Activated CD4-positive, alpha-beta T cell treated with anti-CD3 and anti-CD28 coated beads for 48 hours (primary cell): Measurements from ENCODE around the gene CHRNB4.
"Not testable (repeated sequence)": the region's sequence is repeated elsewhere in the genome, so short reads cannot be mapped to it uniquely, and the experiment has no call there.

Source experiments
- DNase-seq: peaks from one replicate; pipeline ENCODE4 v3.0.0-alpha.2; 2020

Gene CHRNB4

DNA sequence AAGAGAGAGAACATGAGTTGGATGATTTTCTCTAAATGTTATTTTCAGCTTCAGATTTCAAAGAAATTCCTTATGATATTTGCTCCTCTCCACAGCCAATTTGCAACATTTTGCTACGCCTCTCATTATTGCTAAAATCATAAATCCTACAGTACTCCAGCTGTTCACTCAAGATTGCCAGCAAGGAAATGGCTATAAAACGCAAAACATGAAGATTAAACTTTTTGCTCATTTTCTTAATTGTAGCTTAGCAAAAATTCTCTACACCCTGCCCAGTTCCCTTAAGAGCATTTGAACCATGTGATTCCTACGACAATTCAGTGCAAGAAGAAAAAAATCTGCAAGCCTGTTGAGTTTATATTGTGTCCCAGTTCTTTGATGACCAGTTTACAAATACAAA is 27.0 kb downstream of the CHRNB4 start:
- DNase-seq: no peak

DNA sequence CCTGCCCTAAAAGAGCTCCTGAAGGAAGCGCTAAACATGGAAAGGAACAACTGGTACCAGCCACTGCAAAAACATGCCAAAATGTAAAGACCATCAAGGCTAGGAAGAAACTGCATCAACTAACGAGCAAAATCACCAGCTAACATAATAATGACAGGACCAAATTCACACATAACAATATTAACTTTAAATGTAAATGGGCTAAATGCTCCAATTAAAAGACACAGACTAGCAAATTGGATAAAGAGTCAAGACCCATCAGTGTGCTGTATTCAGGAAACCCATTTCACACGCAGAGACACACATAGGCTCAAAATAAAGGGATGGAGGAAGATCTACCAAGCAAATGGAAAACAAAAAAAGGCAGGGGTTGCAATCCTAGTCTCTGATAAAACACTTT is 31.5 kb downstream of the CHRNB4 start:
- not testable (repeated sequence) for DNase-seq

DNA sequence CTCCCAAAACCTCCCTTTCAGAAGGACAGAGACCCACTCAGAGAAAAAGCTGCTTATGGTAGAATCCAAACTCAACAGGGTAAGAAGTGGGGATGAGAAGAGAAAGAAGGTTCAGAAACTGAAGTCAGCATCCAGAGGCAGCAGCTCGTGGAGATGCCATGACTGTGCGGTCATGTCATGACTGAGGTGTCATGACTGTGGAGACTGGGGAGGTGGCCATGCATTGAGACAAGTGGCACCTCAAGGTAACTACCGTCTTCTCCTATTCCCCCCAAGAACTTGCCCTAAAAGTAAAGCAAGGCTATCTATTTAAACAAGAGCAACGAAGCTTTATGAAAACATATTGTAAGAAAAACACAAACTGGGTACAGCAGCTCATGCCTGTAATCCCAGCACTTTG is 35.3 kb downstream of the CHRNB4 start:
- no peak for DNase-seq

DNA sequence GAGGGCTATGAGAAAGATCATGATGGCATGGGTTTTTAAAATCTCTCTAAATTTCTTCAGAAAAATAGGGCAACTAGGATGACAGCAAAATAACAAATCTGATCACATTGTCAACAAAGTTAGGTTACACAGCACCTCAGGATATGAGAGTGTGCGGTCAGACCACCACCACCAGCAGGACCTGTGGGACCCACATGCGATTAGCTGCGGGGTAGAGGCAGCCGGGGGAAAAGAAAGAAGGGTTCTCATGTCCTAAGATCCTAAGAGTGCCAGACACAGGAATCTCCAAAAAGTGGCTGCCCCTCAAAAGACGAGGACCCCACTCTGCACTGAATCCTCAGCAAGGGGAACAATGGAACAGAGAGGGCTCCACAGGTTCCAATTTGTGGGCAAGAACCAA is 35.8 kb downstream of the CHRNB4 start:
- DNase-seq: no peak

DNA sequence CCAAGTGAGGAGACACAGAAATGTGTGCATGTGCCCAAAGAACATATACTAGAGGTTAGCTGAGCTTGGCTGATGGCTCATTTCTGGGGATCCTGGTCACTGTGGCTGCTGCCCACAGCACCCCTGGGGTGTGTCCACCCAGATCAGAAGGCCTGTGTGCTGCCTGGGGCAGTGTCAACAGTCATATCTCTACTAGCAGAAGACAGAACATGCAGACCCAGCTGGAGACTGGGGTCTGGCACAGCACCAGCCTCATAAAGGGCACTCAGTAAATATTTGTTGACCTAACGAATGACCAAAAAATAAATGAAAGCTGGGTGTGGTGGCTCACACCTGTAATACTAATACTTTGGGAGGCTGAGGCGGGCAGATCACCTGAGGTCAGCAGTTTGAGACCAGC is 36.6 kb downstream of the CHRNB4 start:
- no peak for DNase-seq

DNA sequence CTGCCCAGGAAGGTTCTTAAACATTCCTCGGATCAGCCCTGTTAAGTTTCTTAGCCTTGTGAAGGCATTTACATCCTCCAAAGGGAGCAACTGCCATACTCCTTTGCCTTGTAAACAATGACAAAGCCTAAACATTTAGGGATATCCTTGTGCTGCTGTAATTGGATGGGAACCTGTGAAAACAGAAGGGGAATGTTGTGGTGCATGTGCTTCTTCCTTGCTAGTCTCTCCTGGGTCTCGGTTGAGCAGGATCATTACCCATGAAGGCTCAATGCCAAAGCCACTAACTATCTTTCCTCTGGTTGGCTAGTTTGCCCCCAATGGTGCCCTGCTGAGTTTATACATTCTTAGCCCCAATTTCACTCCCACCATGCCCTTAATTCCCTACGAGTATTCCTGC is 37.5 kb downstream of the CHRNB4 start:
- DNase-seq: no peak

DNA sequence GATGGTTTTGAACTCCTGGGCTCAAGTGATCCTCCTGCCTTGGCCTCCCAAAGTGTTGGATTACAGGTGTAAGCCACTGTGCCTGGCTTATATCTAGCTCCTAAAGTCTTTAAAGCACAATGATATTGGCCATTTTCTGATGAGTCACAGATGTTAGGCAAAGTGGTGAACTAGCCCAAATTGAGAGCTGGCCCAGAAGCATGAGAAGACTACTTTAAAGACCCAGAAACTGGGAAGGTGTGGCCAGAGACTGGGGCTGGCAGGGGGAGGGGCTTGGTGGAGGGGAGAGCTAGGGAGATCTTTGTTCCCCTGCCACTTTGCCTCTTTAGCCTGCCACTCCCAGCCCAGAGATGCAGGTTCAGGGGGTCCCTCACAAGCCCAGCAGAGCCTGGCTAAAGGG is 41.8 kb downstream of the CHRNB4 start:
- no peak for DNase-seq

DNA sequence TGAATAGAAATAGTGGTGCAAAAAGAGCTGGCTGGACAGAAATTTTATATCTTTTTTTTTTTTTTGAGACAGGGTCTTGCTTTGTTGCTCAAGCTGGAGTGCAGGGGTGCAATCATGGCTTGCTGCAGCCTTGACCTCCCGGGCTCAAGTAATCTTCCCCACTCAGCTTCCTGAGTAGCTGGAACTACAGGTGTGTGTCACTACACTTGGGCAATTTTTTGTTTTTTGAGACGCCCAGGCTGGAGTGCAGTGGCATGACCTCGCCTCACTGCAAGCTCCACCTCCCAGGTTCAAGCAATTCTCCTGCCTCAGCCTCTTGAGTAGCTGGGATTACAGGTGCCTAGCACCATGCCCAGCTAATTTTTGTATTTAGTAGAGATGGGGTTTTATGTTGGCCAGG is 42.7 kb downstream of the CHRNB4 start:
- DNase-seq: no peak

DNA sequence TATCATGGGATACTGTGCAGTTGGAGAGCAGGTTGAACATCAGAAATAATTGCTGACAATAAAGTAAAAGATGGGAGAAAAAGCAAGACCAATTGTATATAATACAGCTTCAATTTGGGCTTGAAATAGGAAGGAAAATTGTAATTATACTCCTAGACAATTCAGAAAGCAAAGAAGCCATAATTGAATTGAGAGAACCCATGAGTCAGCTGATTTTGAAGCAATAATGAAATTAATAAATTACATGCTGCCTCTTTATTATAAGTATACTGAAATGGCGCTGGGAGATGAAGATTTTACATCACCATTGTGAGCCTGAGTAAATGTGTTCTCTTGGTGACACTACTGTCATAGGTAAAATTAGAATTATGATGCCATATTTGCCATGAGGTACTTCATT is 43.4 kb downstream of the CHRNB4 start:
- DNase-seq: no peak

DNA sequence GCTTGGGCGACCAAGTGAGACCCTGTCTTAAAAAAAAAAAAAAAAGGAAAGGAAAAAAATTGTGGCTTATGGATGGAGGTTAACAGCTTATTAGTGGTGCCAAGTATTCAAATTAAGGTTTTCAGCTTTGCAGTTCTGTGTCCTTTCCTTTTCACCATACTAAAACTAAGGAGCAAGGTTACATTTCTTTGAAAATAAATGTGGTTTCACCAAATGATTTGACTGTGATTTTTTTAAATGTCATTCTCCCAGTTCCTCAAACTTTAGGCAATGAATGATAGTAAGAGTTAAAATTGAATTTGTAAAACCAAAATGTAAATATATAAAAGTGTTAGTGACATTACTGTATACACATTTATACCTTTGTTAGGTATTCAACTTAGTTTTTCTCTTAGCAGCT is 66.1 kb downstream of the CHRNB4 start:
- no peak for DNase-seq
